Thoracic aorta (tissue), 2 donors: ENCODE data around the gene MRPL27. TPM values are rescaled to one million over a fixed set of nuclear protein-coding genes. Genes with fewer than 3 reads are reported as not detected.

ENCODE experiments used
- ATAC-seq: fragments of 150-250 bp; one replicate; pipeline ENCODE4 v1.8.0; 2017; ENCODE audit warnings: low read depth; ENCODE audit not compliant: insufficient number of reproducible peaks, low FRiP score
- DNase-seq: peaks from one replicate; pipeline ENCODE4 v3.0.0-alpha.2; 2020; ENCODE audit warnings: low spot score
- H3K27ac ChIP-seq, 2 donors: fragments of 200-600 bp; sonication (generic); 1 replicate in 1 of 2; 2 replicates in 1 of 2; pipeline ENCODE4 v1.5.1; 2016; ENCODE audit warnings: mild to moderate bottlenecking in 2 of 2, moderate library complexity in 2 of 2
- H3K27me3 ChIP-seq: fragments of 200-600 bp; sonication (generic); replicated peaks from 2 replicates; pipeline ENCODE4 v1.6.0; 2016; ENCODE audit warnings: mild to moderate bottlenecking; ENCODE audit not compliant: insufficient read depth
- H3K36me3 ChIP-seq: fragments of 200-600 bp; sonication (generic); one replicate; pipeline ENCODE4 v1.5.1; 2016
- H3K4me1 ChIP-seq, 2 donors: fragments of 200-600 bp; sonication (generic); 1 replicate in 1 of 2; 2 replicates in 1 of 2; pipeline versions ENCODE4 v1.5.1 to v1.6.0; 2016; ENCODE audit warnings: low read depth in 2 of 2, mild to moderate bottlenecking in 1 of 2; ENCODE audit not compliant: control insufficient read depth in 1 of 2
- H3K4me3 ChIP-seq: fragments of 200-600 bp; sonication (generic); 2 replicates; pipeline ENCODE4 v1.5.1; 2016; ENCODE audit warnings: mild to moderate bottlenecking
- H3K9me3 ChIP-seq: fragments of 200-600 bp; sonication (generic); 2 replicates; pipeline ENCODE4 v1.5.1; 2016
- CTCF ChIP-seq: fragments of 200-600 bp; sonication (generic); IDR thresholded peaks from one replicate; pipeline ENCODE4 v1.5.1; 2019; ENCODE audit warnings: antibody characterized with exemption
- total RNA-seq, 2 donors: library from RNA; depleted of rRNA; stranded (reverse); fragments of >200 nt; gene quantifications; one replicate each; pipeline versions ENCODE4 v1.1.0 to v1.2.3, GENCODE V29; 2016

The MRPL27 gene
- total RNA-seq, 2 donors from 2014 or later, result 17.1 to 42.9 TPM

GRCh38 chr17:50356418-50356817 is 16.6 kb downstream of the MRPL27 start:
- ATAC-seq, result no peak
- TF ChIP-seq CTCF, result no peak
- DNase-seq, result no peak
- H3K27ac ChIP-seq, result no peak overlapping the region
- no peak overlapping the region for H3K4me3 ChIP-seq
- H3K27me3 ChIP-seq, result no peaks in the 10 kb centered on the region
- no peaks in the 10 kb centered on the region for H3K4me1 ChIP-seq
- peaks cover 43% of the 10 kb centered on the region for H3K36me3 ChIP-seq
- H3K9me3 ChIP-seq, result no peaks in the 10 kb centered on the region

GRCh38 chr17:50355701-50356341 is 17.2 kb downstream of the MRPL27 start:
- Histone ChIP-seq H3K27me3 (no peaks in the 10 kb centered on the region), H3K4me1 (no peaks in the 10 kb centered on the region), H3K36me3 (peaks cover 43% of the 10 kb centered on the region), H3K9me3 (no peaks in the 10 kb centered on the region), H3K4me3 (no peak overlapping the region), H3K27ac (no peak overlapping the region)
- DNase-seq, result no peak
- TF ChIP-seq CTCF, result no peak
- ATAC-seq, result no peak

GRCh38 chr17:50355336-50355700 is 17.7 kb downstream of the MRPL27 start:
- Histone ChIP-seq H3K36me3 (peaks cover 43% of the 10 kb centered on the region), H3K27ac (no peak overlapping the region), H3K9me3 (no peaks in the 10 kb centered on the region), H3K4me1 (no peaks in the 10 kb centered on the region), H3K27me3 (no peaks in the 10 kb centered on the region), H3K4me3 (no peak overlapping the region)
- no peak for DNase-seq
- ATAC-seq, result no peak
- no peak for TF ChIP-seq CTCF

- peaks cover 43% of the 10 kb centered on the region for H3K36me3 ChIP-seq
- no peaks in the 10 kb centered on the region for H3K9me3 ChIP-seq
- DNase-seq, result no peak
- no peak overlapping the region for H3K27ac ChIP-seq
- TF ChIP-seq CTCF, result no peak
- ATAC-seq, result no peak
- H3K4me3 ChIP-seq, result no peak overlapping the region
- H3K27me3 ChIP-seq, result no peaks in the 10 kb centered on the region
- H3K4me1 ChIP-seq, result no peaks in the 10 kb centered on the region
These were observed 18.2 kb downstream of the MRPL27 start for GRCh38 chr17:50354776-50355175.

GRCh38 chr17:50354198-50354597 is 18.8 kb downstream of the MRPL27 start:
- ATAC-seq (no peak), DNase-seq (no peak)
- Histone ChIP-seq H3K27me3 (no peaks in the 10 kb centered on the region), H3K4me3 (no peak overlapping the region), H3K9me3 (no peaks in the 10 kb centered on the region), H3K36me3 (peaks cover 43% of the 10 kb centered on the region), H3K27ac (no peak overlapping the region), H3K4me1 (no peaks in the 10 kb centered on the region)
- TF ChIP-seq CTCF, result no peak
